GM12801 (cell line): ENCODE measurements around the gene SKAP2.

ENCODE experiments used
- TF ChIP-seq, protein P1 (sequence below): IDR thresholded peaks from one replicate; pipeline ENCODE4 v1.5.1; 2011; ENCODE audit warnings: control low read depth; ENCODE audit not compliant: insufficient read length; ENCODE audit errors: extremely low read depth

SKAP2 gene

DNA sequence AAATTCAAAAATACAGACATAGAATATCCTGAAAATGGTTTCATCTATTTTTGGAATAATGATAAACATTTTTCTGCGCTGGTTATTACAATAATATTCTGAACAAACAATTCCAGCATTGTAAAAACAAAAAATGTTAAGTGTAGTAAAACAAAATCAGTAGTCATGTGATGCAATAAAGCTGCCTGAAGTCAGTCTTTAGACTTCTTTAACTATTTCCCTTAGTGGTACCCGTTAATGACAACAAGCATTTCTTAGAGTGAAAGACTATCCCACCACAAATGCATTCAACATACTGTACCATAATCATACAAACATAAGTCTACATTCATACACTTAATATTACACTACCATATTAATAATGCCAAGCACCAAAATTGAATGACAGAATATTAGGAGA is 1.6 kb downstream of the SKAP2 start:
- TF ChIP-seq, protein P1, sequence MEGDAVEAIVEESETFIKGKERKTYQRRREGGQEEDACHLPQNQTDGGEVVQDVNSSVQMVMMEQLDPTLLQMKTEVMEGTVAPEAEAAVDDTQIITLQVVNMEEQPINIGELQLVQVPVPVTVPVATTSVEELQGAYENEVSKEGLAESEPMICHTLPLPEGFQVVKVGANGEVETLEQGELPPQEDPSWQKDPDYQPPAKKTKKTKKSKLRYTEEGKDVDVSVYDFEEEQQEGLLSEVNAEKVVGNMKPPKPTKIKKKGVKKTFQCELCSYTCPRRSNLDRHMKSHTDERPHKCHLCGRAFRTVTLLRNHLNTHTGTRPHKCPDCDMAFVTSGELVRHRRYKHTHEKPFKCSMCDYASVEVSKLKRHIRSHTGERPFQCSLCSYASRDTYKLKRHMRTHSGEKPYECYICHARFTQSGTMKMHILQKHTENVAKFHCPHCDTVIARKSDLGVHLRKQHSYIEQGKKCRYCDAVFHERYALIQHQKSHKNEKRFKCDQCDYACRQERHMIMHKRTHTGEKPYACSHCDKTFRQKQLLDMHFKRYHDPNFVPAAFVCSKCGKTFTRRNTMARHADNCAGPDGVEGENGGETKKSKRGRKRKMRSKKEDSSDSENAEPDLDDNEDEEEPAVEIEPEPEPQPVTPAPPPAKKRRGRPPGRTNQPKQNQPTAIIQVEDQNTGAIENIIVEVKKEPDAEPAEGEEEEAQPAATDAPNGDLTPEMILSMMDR = no peak

DNA sequence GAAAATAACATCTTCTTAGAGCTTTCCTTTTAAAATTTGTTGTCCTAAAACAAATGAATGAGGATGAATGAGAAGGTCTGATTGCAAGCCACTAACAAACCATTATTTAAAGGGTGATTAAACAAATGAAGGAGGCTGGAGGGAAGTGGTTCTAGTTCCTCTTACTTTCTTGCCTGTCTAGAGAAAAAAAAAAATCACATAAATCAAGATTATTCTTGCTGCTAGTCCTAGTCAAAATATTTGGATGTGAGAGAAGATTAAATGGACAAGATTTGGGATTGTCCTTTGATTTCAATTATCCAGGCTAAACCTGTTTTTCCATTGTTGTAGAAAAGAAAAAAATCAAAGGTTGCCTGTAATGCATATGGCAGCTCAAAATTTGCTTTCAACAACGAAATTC is 3.3 kb downstream of the SKAP2 start:
- TF ChIP-seq, protein P1 = no peak

DNA sequence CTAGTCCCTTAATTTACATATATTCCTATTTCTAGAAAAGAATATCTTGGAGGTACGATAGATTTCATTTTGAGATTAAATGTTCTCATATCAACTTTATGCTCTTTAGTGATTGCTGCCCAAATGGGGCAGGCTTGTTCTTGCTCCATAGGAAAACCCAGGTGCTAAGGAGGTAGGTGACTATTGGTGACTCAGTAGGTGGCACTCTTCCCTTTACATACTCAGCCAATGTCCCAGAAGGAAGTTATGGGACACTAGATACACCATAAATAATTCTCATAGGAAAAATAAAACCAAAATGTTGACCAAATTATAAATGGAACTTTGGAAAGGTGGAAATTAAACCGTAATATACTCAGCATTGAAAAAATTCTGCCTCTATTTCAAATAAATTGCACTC is 4.0 kb downstream of the SKAP2 start:
- TF ChIP-seq, protein P1 = no peak

DNA sequence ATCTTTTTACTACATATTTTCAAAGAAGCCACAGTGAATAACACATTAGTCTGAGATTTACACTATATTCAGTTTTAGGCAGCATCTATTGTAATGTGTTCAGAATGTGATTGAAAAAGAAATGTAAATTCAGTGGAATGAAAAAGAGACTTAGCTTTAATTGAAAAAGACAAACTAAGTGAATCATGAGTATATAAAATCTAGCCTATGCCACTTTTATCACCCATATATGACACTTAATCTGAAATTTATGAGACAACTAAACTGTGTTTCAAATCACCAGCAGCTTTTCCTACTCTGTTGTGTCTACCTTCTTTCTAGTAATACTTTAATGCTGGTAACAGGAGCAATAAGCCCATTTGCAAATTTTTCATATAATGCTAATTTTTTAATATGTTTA is 4.7 kb downstream of the SKAP2 start:
- TF ChIP-seq, protein P1 = no peak

DNA sequence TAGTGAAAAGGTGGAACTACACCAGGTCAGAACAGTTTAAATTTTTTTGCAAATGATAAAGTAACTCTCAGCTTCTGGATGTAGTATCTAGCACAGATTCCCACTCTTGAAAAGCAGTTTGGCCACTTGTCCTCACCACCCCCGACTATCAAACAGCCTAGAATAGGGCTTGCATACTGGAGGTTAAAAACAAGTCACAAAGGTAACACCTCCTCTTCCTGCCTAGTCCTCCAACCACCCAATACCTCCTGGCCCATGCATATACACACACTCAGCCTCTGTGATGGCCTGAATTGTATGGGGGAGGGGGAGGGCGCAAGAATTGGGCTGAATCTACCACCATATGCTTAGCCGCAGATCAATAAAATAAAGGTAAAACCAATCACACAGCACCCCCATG is 5.7 kb downstream of the SKAP2 start:
- TF ChIP-seq, protein P1 = no peak

DNA sequence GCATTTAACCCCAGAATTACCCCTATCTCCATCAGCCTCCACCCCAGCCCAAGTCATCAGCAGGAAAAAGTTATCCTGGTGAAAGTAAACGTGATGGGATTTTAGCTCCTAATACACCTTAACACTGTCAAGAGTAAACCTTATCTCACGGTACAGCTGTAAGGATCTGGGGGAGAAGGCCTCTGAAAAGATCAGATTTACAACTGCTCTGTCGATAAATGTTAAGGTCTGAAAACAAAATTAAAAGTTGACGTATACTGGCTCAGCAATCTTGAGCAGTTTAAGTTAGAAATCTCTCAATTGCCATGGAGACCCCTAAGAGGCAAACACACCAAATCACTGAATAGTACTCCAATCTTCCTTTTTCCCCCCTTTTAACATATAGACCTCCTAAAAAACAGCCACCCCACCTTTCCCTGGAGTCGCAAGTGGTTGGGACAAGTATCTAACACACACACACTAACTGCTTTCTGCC is 6.1 kb downstream of the SKAP2 start:
- TF ChIP-seq, protein P1 = no peak

DNA sequence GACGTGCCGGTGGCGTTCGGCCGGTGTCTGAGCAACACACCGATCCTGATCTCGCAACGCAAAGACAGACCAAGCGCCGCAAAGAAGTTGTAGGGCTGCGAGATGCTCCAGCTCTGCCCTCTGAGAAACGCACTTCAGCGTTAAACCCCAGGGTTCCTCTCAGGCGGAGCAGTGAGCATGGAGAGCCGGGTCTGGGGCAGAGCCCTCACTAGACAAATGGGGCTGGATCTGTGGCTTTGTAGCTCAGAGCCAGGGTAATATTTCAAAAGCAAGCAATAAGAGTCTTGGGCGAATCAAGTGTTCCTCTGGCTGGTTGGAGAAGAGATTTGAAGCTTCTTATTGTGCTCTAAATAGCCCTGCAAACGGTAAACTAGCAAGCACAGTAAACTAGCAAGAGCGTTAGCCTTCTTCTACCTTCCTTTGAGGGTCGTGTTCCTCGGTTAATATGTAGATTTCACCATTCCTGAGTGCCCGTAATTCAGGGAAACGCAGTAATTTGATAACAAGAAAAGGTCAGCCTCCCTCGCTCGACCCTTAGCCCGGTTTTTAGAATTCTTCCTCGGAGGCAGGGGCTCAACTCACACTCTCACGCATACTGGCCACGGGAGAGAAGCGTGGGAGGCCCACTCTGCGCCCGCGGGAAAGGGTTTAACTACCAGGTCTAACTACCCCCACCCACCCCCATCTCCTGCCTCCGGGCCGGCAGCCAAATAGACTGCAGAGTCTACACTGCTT is 6.7 kb downstream of the SKAP2 start:
- TF ChIP-seq, protein P1 = no peak
